ENCODE results near the gene POU2F2.
"Not testable (repeated sequence)": the region's sequence is repeated elsewhere in the genome, so short reads cannot be mapped to it uniquely, and the experiment has no call there.

Gene POU2F2

DNA sequence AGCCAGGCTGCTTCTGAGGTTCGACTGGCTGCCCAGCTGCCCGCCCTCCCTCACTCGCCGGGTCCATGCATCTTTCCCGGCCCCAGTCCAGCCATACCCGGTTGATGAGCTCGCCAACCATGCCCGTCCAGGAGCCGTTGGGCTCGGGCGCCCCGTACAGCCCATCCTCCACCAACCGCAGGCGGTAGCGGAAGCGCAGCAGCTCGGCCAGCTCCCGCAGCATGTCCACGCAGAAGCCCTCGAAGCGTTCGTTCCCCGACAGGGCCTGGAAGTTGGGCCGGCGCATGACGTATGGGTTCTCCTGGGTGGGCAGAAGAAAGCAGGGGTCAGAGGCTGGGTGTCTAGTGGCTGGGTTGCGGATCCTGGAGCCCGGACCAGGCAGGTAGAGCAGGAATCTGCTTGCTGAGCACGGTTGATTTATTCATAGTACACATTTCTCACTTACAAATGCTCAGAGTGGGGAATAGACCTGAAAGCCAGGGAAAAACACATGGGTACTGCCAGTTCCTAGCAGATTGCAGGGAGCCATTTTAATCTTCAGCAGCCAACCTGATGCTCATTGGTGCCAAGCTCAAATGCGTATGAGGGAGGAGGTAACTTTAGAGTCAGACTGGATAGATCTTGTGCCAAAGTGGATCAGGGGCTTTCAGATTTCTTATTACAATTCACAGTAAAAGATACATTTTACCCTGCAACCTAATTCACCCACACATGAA, 89.6 kb downstream of the POU2F2 start:
- H3K4me3 ChIP-seq (ENCODE audit: control insufficient read depth, low read depth, low read length), result no peak overlapping the region
- DNase-seq (ENCODE audit: low read depth), result no peak
- TF ChIP-seq, protein P1, sequence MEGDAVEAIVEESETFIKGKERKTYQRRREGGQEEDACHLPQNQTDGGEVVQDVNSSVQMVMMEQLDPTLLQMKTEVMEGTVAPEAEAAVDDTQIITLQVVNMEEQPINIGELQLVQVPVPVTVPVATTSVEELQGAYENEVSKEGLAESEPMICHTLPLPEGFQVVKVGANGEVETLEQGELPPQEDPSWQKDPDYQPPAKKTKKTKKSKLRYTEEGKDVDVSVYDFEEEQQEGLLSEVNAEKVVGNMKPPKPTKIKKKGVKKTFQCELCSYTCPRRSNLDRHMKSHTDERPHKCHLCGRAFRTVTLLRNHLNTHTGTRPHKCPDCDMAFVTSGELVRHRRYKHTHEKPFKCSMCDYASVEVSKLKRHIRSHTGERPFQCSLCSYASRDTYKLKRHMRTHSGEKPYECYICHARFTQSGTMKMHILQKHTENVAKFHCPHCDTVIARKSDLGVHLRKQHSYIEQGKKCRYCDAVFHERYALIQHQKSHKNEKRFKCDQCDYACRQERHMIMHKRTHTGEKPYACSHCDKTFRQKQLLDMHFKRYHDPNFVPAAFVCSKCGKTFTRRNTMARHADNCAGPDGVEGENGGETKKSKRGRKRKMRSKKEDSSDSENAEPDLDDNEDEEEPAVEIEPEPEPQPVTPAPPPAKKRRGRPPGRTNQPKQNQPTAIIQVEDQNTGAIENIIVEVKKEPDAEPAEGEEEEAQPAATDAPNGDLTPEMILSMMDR (conservative IDR thresholded peaks at IDR 0.05; ENCODE audit: control insufficient read depth, insufficient read depth, low read depth, low read length), result no peak

DNA sequence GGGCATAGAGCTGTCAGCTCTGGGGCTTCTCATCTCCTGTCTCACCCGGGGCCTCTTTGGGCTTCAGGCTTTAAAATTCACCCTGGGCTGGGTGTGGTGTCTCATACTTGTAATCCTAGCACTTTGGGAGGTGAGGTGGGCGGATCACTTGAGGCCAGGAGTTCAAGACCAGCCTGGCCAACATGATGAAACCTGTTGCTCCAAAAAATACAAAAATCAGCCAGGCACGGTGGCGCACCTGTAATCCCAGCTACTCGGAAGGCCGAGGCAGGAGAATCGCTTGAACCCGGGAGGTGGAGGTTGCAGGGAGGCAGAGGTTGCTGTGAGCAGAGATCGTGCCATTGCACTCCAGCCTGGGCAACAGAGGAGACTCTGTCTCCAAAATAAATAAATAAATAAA, 91.8 kb downstream of the POU2F2 start:
- not testable (repeated sequence) for H3K4me3 ChIP-seq (ENCODE audit: control insufficient read depth, low read depth, low read length); DNase-seq (ENCODE audit: low read depth)

DNA sequence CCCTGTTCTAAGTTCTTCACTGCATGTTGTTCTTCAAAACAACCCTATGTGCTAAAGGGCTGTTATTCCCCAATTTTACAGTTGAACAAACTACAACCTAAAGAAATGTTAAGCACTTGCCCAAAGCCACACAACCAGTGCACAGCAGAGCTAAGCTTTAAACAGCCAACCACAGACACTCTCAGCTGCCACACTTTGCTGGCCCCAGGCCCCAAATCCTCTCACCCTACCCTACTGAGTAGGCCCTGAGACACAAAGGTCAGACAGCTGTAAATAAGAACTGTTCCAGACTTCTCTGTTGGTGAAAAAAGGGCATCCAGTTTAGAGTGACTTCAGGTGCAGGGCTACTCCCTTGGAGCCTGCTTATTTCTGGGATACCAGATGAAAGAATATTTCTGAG, 92.2 kb downstream of the POU2F2 start:
- H3K4me3 ChIP-seq (ENCODE audit: control insufficient read depth, low read depth, low read length), result no peak overlapping the region
- no peak for DNase-seq (ENCODE audit: low read depth)
- TF ChIP-seq, protein P1 (conservative IDR thresholded peaks at IDR 0.05; ENCODE audit: control insufficient read depth, insufficient read depth, low read depth, low read length), result no peak

DNA sequence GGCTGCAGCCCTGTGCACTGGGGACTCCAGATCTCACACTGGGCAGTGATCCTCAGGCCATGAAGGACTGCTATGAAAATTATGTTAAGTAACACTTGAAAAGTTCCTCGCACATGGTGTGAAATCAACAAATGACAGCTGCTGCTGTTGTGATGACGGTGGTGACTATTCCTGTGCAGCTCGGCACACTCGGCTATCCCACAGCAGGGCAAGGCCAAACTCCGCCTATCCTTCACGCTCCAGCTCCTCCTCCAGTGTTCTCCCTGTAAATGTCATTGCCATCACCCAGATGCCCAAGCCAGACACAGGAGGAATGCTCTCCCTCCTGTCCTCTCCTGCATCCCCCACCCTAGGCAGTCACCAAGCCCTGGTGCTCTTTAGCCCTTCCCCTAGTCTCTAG, 93.6 kb downstream of the POU2F2 start:
- H3K4me3 ChIP-seq (ENCODE audit: control insufficient read depth, low read depth, low read length), result no peak overlapping the region
- no peak for DNase-seq (ENCODE audit: low read depth)
- TF ChIP-seq, protein P1 (conservative IDR thresholded peaks at IDR 0.05; ENCODE audit: control insufficient read depth, insufficient read depth, low read depth, low read length), result no peak

DNA sequence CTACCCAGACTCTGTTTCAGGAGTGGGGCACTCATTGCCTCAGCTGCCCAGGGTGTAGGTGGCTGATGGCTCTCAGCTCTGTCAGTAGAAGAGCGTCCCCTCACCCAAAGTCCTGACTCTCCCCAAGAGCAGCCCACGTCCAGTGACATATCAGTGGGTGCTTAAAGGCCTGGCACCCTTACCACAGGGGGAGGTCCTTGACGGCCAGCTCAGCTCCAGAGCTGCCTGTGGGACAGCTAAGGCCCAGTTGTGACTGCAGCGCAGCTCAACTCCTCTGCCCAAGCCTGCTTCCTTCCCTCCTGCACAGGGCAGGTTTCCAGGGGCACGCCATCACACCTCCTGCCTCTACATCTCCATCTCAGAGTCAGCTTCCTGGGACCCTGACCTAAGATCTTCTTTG, 94.6 kb downstream of the POU2F2 start:
- DNase-seq (ENCODE audit: low read depth), result no peak
- TF ChIP-seq, protein P1 (conservative IDR thresholded peaks at IDR 0.05; ENCODE audit: control insufficient read depth, insufficient read depth, low read depth, low read length), result no peak
- H3K4me3 ChIP-seq (ENCODE audit: control insufficient read depth, low read depth, low read length), result no peak overlapping the region

All from fibroblast of mammary gland (primary cell).